WI38 (cell line): ENCODE measurements around the gene NUDT9.
"Not testable (repeated sequence)": the region's sequence is repeated elsewhere in the genome, so short reads cannot be mapped to it uniquely, and the experiment has no call there.

Experiments
- H3K4me3 ChIP-seq: 2 replicates; pipeline ENCODE4 v1.5.1; 2011; ENCODE audit warnings: low read depth, mild to moderate bottlenecking, control low read depth, low read length
- TF ChIP-seq, protein P1 (sequence below): IDR thresholded peaks from 2 replicates; pipeline ENCODE4 v1.5.1; 2012; ENCODE audit warnings: low read depth, mild to moderate bottlenecking, control low read depth, low read length

Gene NUDT9

DNA sequence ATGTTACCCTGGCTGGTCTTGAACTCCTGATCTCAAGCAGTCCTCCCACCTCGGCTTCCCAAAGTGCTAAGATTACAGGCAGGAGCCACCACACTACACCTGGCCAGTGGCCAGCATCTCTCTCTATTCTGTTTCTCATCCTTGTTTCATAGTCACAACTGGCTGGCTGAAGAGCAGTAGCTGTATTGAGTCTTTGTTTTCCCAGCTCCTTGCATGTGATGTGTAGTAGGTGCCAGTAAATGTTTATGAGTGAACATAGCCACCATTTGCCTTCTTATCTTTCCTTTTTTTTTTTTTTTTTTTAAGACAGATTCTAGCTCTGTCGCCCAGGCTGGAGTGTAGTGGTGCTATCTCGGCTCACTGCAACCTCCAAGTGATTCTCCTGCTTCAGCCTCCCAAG, 23.6 kb downstream of the NUDT9 start:
- TF ChIP-seq, protein P1, sequence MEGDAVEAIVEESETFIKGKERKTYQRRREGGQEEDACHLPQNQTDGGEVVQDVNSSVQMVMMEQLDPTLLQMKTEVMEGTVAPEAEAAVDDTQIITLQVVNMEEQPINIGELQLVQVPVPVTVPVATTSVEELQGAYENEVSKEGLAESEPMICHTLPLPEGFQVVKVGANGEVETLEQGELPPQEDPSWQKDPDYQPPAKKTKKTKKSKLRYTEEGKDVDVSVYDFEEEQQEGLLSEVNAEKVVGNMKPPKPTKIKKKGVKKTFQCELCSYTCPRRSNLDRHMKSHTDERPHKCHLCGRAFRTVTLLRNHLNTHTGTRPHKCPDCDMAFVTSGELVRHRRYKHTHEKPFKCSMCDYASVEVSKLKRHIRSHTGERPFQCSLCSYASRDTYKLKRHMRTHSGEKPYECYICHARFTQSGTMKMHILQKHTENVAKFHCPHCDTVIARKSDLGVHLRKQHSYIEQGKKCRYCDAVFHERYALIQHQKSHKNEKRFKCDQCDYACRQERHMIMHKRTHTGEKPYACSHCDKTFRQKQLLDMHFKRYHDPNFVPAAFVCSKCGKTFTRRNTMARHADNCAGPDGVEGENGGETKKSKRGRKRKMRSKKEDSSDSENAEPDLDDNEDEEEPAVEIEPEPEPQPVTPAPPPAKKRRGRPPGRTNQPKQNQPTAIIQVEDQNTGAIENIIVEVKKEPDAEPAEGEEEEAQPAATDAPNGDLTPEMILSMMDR: no peak
- H3K4me3 ChIP-seq: no peak overlapping the region

DNA sequence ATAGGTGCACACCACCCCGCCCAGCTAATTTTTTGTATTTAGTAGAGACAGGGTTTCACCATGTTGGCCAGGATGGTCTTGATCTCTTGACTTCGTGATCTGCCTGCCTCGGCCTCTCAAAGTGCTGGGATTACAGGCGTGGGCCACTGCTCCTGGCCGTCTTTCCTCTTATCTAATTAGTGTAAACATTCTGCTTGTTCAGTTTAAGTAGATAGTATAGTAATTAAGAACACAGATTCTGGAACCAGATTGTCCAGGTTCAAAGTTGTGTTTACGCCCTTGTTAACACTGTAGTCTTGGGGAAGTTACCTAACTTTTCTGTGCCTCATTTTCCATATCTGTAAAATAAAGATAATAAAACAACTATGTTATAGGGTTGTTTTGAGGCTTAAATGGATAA, 24.0 kb downstream of the NUDT9 start:
- not testable (repeated sequence) for H3K4me3 ChIP-seq

DNA sequence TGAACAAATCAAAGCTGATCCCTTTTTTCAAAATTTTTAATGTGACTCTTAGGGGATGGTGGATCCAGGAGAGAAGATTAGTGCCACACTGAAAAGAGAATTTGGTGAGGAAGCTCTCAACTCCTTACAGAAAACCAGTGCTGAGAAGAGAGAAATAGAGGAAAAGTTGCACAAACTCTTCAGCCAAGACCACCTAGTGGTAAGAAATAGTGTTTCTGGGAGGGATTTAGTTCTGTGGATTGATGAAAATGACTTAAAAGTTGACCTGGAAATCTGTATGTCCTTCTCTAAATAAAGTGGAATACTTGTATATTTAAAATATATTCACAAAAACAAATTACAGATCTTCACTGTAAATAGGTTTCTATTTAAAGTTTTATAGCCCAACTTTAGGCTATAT, 29.2 kb downstream of the NUDT9 start:
- H3K4me3 ChIP-seq: no peak overlapping the region

DNA sequence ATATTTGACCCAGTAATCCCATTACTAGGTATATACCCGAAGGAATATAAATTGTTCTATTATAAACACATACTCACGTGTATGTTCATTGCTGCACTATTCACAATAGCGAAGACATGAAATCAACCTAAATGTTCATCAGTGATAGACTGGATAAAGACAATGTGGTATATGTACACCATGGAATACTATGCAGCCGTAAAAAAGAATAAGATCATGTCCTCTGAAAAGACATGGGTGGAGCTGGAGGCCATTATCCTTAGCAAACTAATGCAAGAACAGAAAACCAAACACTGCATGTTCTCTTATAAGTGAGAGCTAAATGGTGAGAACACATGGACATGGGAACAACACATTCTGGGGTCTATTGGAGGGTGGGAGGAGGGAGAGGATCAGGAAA, 36.5 kb downstream of the NUDT9 start:
- no peak overlapping the region for H3K4me3 ChIP-seq
- TF ChIP-seq, protein P1: no peak

More for the DNA sequence above, 29.2 kb downstream of the NUDT9 start:
- TF ChIP-seq, protein P1: no peak

DNA sequence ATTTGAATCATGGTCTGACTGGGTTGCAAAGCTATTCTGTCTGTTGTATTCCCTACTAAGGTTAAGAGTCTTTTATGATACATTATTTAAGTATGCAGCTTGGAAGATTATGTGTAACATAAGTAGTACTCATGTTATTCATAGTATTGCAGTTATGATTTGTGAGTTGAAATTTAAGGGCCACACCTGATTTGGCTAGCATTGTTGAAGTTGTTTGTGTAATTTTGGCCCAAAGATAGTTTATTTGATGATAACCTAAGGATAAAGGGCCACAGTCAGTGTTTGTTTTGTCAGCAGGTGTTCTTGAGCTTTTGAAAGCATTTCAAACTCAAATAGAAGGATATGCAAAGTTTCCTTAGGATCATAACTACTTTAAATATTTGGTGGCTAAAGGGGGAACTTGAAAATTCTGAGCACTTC, 38.9 kb downstream of the NUDT9 start:
- H3K4me3 ChIP-seq: no peak overlapping the region
- TF ChIP-seq, protein P1: no peak

DNA sequence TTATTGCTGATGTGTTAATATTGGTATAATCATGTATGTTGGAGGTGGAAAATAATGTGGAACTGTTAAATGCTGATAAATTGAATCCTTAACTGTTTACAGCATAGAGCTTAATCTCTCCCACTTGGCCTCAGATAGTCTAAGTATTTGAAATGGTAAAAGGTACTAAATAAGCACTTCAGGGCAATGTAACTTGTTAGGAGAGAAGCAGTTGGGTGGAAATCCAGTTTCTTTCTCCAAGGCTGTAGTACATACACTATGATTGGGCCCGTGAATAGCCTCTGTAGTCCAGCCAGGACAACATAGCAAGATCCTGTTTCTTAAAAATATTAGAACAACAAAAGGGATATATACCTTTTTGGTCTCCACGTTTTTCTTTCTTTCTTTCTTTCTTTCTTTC, 39.7 kb downstream of the NUDT9 start:
- no peak overlapping the region for H3K4me3 ChIP-seq
- TF ChIP-seq, protein P1: no peak

DNA sequence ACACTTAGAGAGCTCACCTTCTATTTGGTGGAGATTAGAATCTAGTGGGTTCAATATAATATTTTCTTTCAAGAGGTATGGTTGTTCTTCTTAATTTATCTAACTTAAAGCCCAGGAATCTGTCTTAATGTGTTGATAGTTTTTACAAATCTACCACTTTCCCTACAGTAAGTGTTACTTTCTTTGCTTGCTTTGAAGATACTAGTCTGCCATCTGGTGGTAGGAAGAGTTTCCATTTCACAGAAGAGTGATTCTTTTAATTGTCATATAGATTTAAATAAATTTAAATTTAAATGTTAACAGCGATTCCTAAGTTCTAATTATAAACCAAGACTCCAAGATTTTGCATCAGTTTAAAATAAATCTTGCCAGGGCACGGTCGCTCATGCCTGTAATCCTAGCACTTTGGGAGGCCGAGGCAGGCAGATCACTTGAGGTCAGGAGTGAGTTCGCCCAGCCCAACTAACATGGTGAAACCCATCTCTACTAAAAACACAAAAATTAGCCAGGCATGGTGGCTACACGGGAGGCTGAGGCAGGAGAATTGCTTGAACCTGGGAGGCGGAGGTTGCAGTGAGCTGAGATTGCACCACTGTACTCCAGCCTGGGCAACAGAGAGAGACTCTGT, 43.5 kb downstream of the NUDT9 start:
- TF ChIP-seq, protein P1: peak; percentile 9; the same call in 1 of the 2 replicates
- H3K4me3 ChIP-seq: no peak overlapping the region

DNA sequence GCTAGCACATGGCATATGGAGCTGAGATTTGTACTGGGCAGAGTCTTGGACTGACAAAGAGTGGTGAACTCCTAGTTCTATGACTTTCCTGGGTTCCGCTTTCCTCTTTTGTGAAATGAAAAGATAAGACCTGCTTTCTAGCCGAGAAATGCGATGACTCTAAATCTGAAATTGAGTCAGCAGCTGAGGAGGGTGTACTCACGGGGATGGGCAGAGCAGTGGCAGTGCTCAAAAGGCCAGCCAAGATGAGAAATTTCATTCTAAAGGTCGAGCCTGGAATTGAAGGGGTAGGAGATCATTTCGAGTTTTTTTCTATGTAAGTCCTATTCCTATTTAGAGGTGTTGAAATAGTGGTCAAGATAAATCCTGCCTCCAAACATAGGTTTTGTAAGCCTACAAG, 47.0 kb downstream of the NUDT9 start:
- TF ChIP-seq, protein P1: no peak

More for the DNA sequence above, 47.0 kb downstream of the NUDT9 start:
- no peak overlapping the region for H3K4me3 ChIP-seq
